Measurements from ENCODE around the gene GDPD3.
"Not testable (repeated sequence)": the region's sequence is repeated elsewhere in the genome, so short reads cannot be mapped to it uniquely, and the experiment has no call there.

GDPD3 gene

GRCh38 chr16:30113031-30113710, at the start of gene GDPD3:
GDPD3 (minus strand) TSS chr16:30113537; CDS start chr16:30113478, 59 bp downstream.
- no peak for DNase-seq (ENCODE audit: low spot score)

GRCh38 chr16:30157214-30157613, 43.9 kb upstream of the GDPD3 start:
- no peak for DNase-seq (ENCODE audit: low spot score)

- DNase-seq (ENCODE audit: low spot score) = no peak
Observed at GRCh38 chr16:30155188-30155587, 41.9 kb upstream of the GDPD3 start.

GRCh38 chr16:30152517-30152916, 39.2 kb upstream of the GDPD3 start:
- DNase-seq (ENCODE audit: low spot score) = no peak

- DNase-seq (ENCODE audit: low spot score) = no peak
Observed at GRCh38 chr16:30151091-30151490, 37.8 kb upstream of the GDPD3 start.

DNA sequence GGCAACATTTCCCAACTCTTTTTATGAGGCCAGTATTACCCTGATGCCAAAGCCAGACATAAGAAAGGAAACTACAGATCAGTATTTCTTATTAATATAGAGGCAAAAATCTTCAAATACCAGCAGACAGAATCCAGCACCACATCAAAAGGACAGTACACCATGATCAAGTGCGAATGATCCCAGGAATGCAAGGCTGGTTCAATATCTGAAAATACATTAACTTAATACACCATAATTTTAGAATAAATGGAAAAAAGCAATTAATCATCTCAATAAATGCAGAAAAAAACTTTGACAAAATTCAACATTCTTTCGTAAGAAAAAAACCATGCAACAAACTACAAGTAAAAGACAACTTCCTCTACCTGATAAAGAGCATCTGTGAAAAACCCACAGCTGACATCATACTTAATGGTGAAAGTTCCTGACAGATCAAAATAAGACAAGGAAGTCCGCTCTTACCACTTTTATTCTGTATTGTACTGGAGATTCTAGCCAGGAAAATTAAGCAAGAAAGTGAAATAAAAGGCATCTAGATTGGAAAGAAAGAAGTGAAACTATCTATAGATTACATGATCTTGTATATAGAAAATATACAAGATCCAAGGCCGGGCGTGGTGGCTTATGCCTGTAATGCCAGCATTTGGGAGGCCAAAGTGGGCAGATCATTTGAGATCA, 36.1 kb upstream of the GDPD3 start:
- no peak for DNase-seq (ENCODE audit: low spot score)

- DNase-seq (ENCODE audit: low spot score) = peak; percentile 9
Observed at GRCh38 chr16:30147843-30148510, 34.6 kb upstream of the GDPD3 start.

GRCh38 chr16:30145657-30146056, 32.3 kb upstream of the GDPD3 start:
- DNase-seq (ENCODE audit: low spot score) = no peak

DNA sequence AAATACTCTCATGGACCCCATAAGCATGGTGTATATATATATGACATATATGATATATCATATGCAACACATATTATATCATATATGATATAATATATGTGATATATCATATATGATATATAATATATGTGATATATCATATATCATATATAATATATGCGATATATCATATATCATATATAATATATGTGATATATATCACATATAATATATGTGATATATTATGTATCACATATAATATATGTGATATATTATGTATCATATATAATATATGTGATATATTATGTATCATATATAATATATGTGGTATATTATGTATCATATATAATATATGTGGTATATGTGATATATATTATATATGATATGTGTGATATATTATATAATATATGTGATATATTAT, 31.6 kb upstream of the GDPD3 start:
- no peak for DNase-seq (ENCODE audit: low spot score)

GRCh38 chr16:30144017-30144416, 30.7 kb upstream of the GDPD3 start:
- no peak for DNase-seq (ENCODE audit: low spot score)

GRCh38 chr16:30143347-30143702, 30.0 kb upstream of the GDPD3 start:
- DNase-seq (ENCODE audit: low spot score) = no peak

GRCh38 chr16:30142672-30143346, 29.5 kb upstream of the GDPD3 start:
- DNase-seq (ENCODE audit: low spot score) = peak; percentile 41

- DNase-seq (ENCODE audit: low spot score) = no peak
Observed at GRCh38 chr16:30141750-30142149, 28.4 kb upstream of the GDPD3 start.

DNA sequence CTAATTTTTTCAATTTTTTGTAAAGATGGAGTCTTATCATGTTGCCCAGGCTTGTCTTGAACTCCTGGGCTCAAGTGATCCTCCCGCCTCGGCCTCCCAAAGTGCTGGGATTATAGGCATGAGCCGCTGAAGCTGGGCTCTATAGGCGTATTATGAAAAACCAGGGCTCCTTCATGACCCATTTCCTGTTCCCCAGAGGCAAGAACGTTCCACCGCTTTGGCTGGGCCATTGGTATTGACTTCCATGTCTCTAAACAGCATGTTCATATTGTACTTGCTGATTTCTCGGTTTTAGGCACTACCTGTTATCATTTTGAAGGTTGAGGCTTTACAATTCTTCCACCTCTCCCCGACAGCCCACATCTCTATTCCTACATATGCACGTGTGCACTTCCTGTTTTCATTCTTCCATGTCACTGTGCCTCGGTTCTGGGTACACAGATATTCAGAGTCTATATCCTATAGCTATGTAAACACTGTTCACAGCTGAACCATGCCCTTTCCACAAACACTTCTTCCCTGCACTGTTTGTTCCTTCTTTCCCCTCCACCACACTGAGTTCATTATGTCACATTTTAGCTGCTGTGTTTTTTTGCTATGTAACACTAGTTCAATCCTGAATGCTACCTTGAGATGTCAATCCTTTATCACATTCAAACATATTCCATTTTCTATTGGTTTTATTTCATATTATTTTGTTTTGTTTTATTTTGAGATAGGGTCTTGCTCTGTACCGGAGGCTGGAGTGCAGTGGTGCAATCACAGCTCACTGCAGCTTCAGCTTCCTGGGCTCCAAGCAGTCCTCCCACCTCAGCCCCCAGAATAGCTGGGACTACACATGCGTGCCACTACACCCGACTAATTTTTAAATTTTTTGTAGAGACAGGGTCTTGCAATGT, 26.5 kb upstream of the GDPD3 start:
- no peak for DNase-seq (ENCODE audit: low spot score)

GRCh38 chr16:30137897-30138296, 24.6 kb upstream of the GDPD3 start:
- no peak for DNase-seq (ENCODE audit: low spot score)

DNA sequence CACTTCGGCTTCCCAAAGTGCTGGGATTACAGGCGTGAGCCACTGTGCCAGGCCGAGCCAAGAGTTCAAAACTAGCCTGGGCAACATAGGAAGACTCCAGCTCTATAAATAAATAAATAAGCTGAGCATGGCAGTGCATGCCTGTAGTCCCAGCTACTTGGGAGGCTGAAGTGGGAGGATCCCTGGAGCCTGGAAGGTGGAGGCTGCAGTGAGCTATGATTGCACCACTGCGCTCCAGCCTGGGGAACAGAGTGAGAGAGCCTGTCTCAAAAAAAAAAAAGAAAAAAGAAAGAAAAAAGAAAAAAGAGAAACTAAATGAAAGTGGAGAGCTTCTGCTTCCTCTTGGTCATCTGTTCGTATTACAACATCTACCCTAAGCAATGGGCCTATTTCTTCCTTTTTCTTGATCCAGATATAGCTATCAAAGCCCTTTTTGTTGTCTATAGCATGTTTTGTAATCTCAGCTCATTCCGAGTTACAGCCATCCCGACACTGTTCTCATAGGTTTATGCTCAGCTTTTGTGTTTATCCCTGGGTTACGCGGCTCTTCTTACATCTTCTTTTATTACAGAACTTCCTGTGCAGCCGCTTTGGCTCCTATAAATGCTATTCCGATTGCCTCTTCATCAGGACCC, 23.8 kb upstream of the GDPD3 start:
- DNase-seq (ENCODE audit: low spot score) = no peak

- no peak for DNase-seq (ENCODE audit: low spot score)
Observed at GRCh38 chr16:30132591-30132990, 19.3 kb upstream of the GDPD3 start.

DNA sequence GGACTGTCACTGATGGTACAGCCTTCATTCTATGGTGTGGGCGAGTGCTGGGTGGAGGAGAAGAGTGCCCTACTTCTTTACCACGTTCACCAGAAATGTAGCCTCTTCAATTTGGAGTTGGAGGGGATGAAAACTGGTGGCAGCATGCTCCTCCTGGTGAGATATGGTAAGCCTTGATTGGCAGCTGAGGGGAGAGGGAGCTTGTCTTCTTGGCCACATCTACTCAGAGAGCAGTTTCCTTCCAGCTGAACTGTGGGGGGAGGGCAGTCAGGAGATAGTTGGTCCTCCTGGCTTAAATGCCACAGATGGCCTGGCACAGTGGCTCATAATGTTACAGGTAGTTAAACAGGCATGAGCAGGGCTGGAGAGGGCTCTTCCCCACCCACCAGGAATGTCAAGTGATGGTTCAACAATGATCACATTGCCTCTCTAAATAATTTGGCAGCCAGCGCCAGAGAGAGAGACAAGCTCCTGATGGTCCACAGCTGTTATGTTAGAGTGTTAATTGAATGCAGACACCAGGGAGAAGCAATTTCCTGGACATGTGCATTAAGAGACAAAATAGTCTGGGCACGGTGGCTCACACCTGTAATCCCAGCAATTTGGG, 18.6 kb upstream of the GDPD3 start:
- DNase-seq (ENCODE audit: low spot score) = no peak

DNA sequence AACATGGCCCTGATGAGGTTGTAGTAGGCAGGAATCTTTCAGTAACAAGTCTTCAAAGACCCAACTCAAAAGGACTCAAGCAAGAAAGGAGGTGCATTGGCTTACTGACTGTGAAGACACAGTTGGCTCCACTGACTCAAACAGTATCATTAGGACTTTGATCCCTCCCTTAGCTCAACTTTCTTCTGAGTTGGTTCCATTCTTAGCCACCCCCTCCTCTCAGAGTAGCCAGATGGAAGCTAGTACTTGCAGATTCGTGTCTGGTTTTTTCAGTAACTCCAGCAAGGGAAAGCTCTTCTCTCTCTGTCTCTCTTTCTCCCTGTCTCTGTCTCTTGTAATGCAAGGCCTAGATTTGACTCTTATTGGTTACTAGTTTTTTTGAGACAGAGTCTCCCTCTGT, 14.7 kb upstream of the GDPD3 start:
- no peak for DNase-seq (ENCODE audit: low spot score)

GRCh38 chr16:30125690-30126089, 12.4 kb upstream of the GDPD3 start:
- DNase-seq (ENCODE audit: low spot score) = not testable (repeated sequence)

GRCh38 chr16:30124985-30125379, 11.6 kb upstream of the GDPD3 start:
- no peak for DNase-seq (ENCODE audit: low spot score)

Data from cerebellar cortex (tissue), 1 donor.